Neutrophil (primary cell): ENCODE data around the gene ELK3.

Experiments
- H3K27ac ChIP-seq: fragments of 200-600 bp; sonication (generic); 2 replicates; pipeline ENCODE4 v1.5.1; 2016; ENCODE audit warnings: mild to moderate bottlenecking, moderate library complexity
- H3K27me3 ChIP-seq: fragments of 200-600 bp; sonication (generic); 2 replicates; pipeline ENCODE4 v1.6.0; 2016; ENCODE audit warnings: mild to moderate bottlenecking
- H3K36me3 ChIP-seq: fragments of 200-600 bp; sonication (generic); 2 replicates; pipeline ENCODE4 v1.5.1; 2017
- H3K4me1 ChIP-seq, 2 experiments: fragments of 200-600 bp in 1 of 2; sonication (generic) in 1 of 2; 1 replicate in 1 of 2; 2 replicates in 1 of 2; pipeline versions ENCODE4 v1.5.1 to v1.6.1; 2013 to 2016; ENCODE audit warnings: low read depth in 1 of 2, low read length in 1 of 2, mild to moderate bottlenecking in 1 of 2, moderate library complexity in 1 of 2; ENCODE audit not compliant: control insufficient read depth in 1 of 2, insufficient read depth in 1 of 2
- H3K4me3 ChIP-seq, 2 experiments: fragments of 200-600 bp in 1 of 2; sonication (generic) in 1 of 2; 1 replicate in 1 of 2; 2 replicates in 1 of 2; pipeline ENCODE4 v1.5.1; 2013 to 2016; ENCODE audit warnings: low read depth in 1 of 2, low read length in 1 of 2, mild to moderate bottlenecking in 1 of 2, moderate library complexity in 1 of 2
- H3K9me3 ChIP-seq: fragments of 200-600 bp; sonication (generic); 2 replicates; pipeline ENCODE4 v1.5.1; 2016
- TF ChIP-seq, protein P1 (sequence below): fragments of 200-600 bp; sonication (generic); IDR thresholded peaks from 2 replicates; pipeline ENCODE4 v1.5.1; 2016; ENCODE audit warnings: antibody characterized with exemption

Gene ELK3

DNA sequence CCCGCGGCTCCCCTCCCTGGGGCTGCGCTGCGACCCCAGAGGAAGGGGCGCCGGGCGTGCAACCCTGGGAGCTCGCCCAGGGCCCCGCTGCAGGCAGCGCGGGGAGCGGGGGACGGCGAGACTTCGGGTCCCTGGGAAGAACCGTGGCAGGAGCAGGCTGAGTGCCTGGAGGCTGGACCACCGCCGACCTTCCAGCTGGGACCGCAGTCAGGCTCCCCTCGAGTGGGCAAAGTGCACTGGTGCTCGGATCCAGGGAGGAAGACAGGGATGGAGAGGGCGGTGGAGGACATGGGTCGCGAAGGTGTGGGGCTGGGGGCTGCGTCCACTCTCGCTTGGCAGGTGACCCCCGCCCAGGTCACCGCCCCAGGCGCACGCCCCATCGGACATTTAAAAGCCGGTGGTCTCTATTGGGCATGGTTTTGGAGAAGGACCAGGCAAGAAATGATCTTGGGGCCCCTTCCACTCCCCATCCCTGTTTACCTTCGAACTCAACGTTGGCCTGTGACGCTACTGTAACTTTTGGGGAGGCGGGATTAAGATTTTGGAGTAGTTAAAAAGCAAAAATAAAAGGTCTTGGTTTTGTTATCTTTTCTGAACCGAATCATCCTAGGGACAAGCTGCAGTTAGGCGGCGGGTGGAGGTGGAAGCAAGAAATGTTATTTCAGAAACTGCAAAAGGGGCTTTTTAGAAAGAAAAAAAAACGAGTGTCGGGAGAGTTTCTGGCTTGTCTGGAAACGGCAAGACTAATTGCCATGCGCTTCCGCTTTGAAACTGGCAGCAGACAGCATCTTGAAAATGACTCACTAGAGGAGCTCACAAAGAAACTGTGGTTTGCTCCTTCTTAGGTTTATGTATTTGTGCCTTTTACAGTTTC is 1.0 kb downstream of the ELK3 start:
- no peaks in the 10 kb centered on the region for H3K36me3 ChIP-seq
- TF ChIP-seq, protein P1, sequence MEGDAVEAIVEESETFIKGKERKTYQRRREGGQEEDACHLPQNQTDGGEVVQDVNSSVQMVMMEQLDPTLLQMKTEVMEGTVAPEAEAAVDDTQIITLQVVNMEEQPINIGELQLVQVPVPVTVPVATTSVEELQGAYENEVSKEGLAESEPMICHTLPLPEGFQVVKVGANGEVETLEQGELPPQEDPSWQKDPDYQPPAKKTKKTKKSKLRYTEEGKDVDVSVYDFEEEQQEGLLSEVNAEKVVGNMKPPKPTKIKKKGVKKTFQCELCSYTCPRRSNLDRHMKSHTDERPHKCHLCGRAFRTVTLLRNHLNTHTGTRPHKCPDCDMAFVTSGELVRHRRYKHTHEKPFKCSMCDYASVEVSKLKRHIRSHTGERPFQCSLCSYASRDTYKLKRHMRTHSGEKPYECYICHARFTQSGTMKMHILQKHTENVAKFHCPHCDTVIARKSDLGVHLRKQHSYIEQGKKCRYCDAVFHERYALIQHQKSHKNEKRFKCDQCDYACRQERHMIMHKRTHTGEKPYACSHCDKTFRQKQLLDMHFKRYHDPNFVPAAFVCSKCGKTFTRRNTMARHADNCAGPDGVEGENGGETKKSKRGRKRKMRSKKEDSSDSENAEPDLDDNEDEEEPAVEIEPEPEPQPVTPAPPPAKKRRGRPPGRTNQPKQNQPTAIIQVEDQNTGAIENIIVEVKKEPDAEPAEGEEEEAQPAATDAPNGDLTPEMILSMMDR, result no peak
- H3K27me3 ChIP-seq, result peaks cover 30% of the 10 kb centered on the region
- H3K4me3 ChIP-seq, result peak overlapping the region; percentile 63 to 65
- peaks cover 11 to 13% of the 10 kb centered on the region in 2 experiments for H3K4me1 ChIP-seq
- H3K9me3 ChIP-seq, result no peaks in the 10 kb centered on the region
- no peak overlapping the region for H3K27ac ChIP-seq

DNA sequence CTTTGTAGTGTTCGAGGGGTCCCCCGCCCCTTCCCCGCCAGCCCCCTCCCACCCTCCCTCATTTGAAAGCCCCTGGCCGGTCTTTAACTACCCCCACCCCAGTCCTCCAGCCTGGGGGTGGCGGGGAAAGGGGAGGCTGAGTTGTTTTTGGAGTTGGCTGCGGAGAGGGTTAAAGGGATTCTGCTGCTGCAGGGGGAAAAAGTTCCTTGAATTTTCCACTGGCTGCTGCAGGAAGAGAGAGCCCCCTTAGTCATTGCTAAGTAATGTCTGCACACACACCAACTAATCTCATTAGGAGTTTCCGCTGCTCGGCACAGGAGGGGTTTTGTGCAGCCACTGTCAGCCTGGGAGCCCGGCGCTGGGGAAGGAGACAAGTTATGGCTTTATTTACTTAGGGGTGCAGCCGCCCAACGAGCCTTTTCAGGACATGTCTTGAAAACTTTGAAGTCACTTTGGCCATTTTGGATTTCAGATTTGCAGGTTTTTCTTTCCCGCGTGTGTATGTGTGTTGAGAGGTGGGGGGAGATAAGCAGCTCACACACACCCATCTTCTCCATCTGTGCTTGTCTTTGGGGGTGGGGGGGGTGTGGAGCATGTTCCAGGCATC is 1.8 kb downstream of the ELK3 start:
- no peaks in the 10 kb centered on the region for H3K9me3 ChIP-seq
- peaks cover 11 to 13% of the 10 kb centered on the region in 2 experiments for H3K4me1 ChIP-seq
- H3K4me3 ChIP-seq, result peak overlapping the region; percentile 63 to 65
- no peaks in the 10 kb centered on the region for H3K36me3 ChIP-seq
- H3K27me3 ChIP-seq, result peaks cover 30% of the 10 kb centered on the region
- H3K27ac ChIP-seq, result no peak overlapping the region
- TF ChIP-seq, protein P1, result no peak

DNA sequence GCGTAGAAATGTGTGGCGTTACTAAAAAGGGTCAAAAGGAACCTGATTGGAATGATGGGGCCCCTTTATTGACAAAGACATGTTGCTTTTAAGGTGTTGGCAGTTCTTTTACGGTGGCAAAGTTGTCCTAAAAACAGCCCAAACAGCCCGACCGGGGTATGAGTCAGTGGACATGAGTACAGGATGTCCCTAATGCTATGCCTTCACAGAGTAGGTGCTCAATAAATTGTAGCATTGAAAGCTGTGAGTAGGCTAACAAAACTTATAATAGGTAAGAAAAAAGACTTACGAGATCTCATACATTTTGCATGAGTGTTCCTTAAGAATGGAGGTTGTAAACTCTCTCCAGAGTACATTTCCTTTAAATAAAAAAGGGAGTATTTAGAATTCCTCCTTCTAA is 2.6 kb downstream of the ELK3 start:
- H3K27me3 ChIP-seq, result peaks cover 30% of the 10 kb centered on the region
- no peaks in the 10 kb centered on the region for H3K36me3 ChIP-seq
- TF ChIP-seq, protein P1, result no peak
- no peak overlapping the region for H3K27ac ChIP-seq
- no peak overlapping the region for H3K4me3 ChIP-seq
- H3K4me1 ChIP-seq, result peaks cover 11 to 13% of the 10 kb centered on the region in 2 experiments
- no peaks in the 10 kb centered on the region for H3K9me3 ChIP-seq

DNA sequence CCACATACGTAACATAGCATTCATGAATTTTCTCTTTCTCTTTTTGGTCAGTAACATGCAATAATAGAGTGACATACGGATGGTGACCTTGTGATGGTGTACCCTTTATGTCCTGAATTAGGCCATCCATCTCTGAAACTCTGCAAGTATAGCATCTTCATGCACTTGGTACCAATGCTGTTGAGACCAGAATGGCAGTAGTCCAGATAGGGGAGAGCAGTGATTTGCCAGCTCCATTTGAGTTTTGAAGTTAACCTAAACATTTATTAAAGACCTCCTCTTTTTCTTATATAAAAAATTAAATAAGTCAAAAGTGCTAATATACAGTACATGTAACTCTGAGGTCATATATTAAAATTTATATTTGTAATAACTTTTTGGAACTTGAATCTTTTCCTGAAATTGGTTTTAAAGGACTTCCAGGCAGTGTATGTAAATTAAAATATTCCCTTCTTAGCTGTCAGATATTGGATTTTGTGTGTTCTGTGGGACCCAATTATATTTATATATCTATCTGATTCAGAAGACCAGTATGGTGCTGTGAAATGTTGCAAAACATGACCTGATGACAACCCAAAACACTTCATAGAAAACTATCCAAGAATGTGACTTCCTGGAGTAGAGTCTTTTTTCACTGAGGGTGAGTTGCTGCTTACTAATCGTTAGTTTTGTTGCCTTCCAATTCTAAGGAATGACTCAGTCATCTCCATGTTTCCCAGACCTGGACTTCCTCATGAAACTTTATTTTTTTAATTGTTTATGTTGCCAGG is 3.5 kb downstream of the ELK3 start:
- Histone ChIP-seq H3K4me1 (peaks cover 11 to 13% of the 10 kb centered on the region in 2 experiments), H3K9me3 (no peaks in the 10 kb centered on the region), H3K27me3 (peaks cover 26% of the 10 kb centered on the region), H3K4me3 (no peak overlapping the region), H3K27ac (no peak overlapping the region), H3K36me3 (no peaks in the 10 kb centered on the region)
- TF ChIP-seq, protein P1, result no peak

DNA sequence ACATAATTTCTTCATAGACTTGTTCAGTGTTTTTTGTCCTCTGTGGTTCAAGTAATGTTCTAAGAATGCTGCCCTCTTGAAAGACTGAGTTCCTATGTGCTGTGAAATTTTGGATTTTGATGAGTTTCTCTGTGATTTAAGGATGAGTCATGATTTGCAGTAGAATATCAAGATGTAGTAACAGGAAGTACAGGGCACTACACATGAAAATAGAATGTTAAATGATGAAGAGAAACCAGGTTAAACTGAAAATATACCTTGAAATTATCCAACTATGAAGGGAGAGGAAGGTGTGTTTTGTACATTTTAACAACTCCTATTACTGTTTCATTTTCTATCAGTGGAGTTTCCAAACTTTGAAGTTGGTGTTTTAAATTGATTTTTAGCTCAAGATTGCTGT is 4.8 kb downstream of the ELK3 start:
- Histone ChIP-seq H3K27ac (no peak overlapping the region), H3K36me3 (no peaks in the 10 kb centered on the region), H3K4me1 (peaks cover 10 to 11% of the 10 kb centered on the region in 2 experiments), H3K27me3 (peaks cover 16% of the 10 kb centered on the region), H3K9me3 (no peaks in the 10 kb centered on the region), H3K4me3 (no peak overlapping the region)
- TF ChIP-seq, protein P1, result no peak
